ENCODE results near the gene CNN2. TPM values are rescaled to one million over a fixed set of nuclear protein-coding genes. Genes with fewer than 3 reads are reported as not detected.

Gene CNN2
- total and polyA plus RNA-seq, 9 of the 15 experiments (the other 6 are each of a cell fraction or from before 2014, with no cell fraction given), result 12.1 to 174 (median 52.7) TPM

DNA sequence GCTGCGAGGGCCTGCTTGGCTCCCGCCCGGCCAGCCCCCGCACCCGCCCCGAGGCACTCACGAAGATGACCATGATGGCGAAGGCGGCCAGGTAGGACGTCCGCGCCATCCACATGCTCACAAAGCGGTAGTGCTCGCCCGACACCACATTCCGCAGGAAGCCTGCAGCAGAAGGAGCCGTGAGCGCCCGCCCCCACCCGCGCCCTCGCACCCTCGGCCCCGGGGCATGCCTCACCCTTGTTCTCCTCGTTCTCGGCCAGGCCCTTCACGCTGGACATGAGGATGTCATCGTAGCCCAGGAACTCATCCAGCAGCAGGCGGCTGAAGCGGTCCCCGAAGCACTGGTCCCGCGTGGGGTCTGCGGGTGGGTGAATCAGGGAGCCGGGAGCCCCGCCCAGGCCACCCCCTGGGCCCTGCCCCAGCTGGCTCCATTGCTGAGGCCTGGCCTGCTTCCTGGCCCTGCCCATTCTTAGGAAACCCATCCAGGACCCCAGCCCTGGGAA is 14.5 kb upstream of the CNN2 start (continued):
- TF ChIP-seq, protein P1, sequence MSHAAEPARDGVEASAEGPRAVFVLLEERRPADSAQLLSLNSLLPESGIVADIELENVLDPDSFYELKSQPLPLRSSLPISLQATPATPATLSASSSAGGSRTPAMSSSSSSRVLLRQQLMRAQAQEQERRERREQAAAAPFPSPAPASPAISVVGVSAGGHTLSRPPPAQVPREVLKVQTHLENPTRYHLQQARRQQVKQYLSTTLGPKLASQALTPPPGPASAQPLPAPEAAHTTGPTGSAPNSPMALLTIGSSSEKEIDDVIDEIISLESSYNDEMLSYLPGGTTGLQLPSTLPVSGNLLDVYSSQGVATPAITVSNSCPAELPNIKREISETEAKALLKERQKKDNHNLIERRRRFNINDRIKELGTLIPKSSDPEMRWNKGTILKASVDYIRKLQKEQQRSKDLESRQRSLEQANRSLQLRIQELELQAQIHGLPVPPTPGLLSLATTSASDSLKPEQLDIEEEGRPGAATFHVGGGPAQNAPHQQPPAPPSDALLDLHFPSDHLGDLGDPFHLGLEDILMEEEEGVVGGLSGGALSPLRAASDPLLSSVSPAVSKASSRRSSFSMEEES (CRISPR knock-in tag; IDR thresholded peaks at IDR 0.05), result no peak
- TF ChIP-seq U2AF1 (optimal IDR thresholded peaks at IDR 0.05; ENCODE audit: low read depth, low read length) (no peak), ZNF717 (CRISPR knock-in tag; IDR thresholded peaks at IDR 0.05) (no peak), ZNF444 (CRISPR knock-in tag; IDR thresholded peaks at IDR 0.05) (no peak), POLR2B (IDR thresholded peaks at IDR 0.05; ENCODE audit: low read depth, partially characterized antibody) (no peak), TAF9B (IDR thresholded peaks at IDR 0.05; ENCODE audit: partially characterized antibody) (no peak), NFATC3 (IDR thresholded peaks at IDR 0.05) (no peak), XRCC3 (IDR thresholded peaks at IDR 0.05) (no peak)
- TF ChIP-seq, protein P2, sequence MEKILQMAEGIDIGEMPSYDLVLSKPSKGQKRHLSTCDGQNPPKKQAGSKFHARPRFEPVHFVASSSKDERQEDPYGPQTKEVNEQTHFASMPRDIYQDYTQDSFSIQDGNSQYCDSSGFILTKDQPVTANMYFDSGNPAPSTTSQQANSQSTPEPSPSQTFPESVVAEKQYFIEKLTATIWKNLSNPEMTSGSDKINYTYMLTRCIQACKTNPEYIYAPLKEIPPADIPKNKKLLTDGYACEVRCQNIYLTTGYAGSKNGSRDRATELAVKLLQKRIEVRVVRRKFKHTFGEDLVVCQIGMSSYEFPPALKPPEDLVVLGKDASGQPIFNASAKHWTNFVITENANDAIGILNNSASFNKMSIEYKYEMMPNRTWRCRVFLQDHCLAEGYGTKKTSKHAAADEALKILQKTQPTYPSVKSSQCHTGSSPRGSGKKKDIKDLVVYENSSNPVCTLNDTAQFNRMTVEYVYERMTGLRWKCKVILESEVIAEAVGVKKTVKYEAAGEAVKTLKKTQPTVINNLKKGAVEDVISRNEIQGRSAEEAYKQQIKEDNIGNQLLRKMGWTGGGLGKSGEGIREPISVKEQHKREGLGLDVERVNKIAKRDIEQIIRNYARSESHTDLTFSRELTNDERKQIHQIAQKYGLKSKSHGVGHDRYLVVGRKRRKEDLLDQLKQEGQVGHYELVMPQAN (IDR thresholded peaks at IDR 0.05; ENCODE audit: borderline replicate concordance), result no peak
